GM10266 (cell line): Measurements from ENCODE around the gene NR3C1.

Source experiments
- DNase-seq: peaks from one replicate; pipeline ENCODE4 v3.0.0; 2012; ENCODE audit errors: extremely low spot score
- TF ChIP-seq, protein P1 (sequence below): IDR thresholded peaks from 2 replicates; pipeline ENCODE4 v1.5.1; 2012; ENCODE audit warnings: mild to moderate bottlenecking, low read depth; ENCODE audit not compliant: control insufficient read depth, insufficient read depth; ENCODE audit errors: missing control alignments

Gene NR3C1

GRCh38 chr5:143397302-143398052 lies 6.0 kb downstream of the NR3C1 start:
- TF ChIP-seq, protein P1, sequence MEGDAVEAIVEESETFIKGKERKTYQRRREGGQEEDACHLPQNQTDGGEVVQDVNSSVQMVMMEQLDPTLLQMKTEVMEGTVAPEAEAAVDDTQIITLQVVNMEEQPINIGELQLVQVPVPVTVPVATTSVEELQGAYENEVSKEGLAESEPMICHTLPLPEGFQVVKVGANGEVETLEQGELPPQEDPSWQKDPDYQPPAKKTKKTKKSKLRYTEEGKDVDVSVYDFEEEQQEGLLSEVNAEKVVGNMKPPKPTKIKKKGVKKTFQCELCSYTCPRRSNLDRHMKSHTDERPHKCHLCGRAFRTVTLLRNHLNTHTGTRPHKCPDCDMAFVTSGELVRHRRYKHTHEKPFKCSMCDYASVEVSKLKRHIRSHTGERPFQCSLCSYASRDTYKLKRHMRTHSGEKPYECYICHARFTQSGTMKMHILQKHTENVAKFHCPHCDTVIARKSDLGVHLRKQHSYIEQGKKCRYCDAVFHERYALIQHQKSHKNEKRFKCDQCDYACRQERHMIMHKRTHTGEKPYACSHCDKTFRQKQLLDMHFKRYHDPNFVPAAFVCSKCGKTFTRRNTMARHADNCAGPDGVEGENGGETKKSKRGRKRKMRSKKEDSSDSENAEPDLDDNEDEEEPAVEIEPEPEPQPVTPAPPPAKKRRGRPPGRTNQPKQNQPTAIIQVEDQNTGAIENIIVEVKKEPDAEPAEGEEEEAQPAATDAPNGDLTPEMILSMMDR, result no peak
- no peak for DNase-seq

DNA sequence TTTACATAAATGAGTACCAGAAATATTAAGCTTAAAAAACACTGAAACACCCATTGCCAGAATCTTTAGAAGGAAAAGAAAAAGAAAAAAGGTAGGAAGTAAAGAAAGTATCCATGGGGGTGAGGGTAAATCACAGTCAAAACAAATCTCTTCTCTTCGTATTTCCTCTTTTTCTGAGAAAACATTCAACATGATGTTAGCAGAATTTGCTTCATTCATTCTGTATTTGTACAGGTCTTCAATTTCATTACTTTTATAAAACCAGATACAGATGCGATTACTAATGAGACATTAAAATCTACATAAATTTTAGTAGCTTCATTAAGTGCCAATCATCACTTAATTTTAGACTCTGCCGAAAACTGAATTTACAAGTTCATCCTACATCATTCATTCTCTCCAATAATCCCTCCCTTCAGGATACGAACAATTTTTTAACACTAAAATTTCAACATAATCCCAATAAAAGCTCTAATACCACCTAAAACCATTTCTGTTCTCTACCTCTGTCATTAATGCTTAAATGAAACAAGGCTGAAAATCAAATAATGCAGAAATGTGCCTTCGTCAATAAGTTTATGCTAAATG lies 7.0 kb downstream of the NR3C1 start:
- TF ChIP-seq, protein P1, result no peak
- no peak for DNase-seq

DNA sequence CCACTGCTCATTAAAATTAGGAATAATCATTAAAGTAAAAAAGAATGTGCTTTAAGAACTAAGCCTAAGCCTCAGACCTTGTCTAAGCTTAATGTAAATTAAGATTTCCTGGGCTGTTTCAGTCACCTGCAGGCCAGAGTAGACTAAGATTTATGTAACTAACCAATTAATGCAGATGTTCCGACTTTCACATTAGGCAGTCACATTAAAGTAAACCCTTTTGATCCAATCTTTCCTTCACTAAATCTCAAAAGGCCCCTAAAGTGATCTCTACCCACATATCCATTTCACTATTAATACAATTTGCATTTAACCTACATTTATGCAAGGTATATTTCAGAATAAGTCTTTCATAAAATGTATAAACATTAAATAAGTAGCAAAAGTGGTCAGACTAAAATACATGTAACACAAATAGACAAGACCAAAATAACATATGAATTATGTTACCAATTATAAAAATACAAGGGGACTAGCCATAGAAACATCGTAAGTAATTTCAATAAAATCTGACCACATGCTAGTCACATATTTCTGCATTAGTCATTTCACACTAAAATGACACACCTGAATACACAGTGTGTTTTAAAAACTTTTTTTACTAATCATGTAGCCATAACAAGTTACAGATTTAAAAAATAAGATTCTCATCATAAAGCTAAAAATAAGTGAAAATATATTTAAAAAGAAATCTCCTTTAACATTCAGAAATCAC lies 7.7 kb downstream of the NR3C1 start:
- DNase-seq, result no peak

DNA sequence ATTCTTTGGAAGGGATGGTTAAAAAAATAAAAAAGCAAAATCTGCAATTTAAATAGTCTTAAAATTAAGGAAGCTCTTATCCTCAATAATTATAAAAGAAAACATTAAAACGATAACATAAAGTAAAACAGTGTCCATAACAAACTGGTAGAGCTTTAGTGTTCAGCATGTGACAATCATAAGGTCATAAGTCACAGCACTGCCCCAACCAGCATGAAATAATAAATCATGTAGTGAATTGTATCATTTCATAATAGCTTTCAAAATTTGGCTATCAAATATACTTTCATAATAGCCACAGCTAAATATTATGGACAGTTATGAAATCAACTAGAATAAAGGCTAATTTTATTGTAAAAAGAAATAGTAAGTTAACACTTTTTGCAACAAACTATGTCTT lies 10.0 kb downstream of the NR3C1 start:
- TF ChIP-seq, protein P1, result no peak

More for the DNA sequence above, 7.7 kb downstream of the NR3C1 start:
- TF ChIP-seq, protein P1, result no peak

GRCh38 chr5:143390941-143391340 lies 12.5 kb downstream of the NR3C1 start:
- DNase-seq, result no peak
- TF ChIP-seq, protein P1, result no peak

More for the DNA sequence above, 10.0 kb downstream of the NR3C1 start:
- DNase-seq, result no peak

GRCh38 chr5:143390258-143390657 lies 13.2 kb downstream of the NR3C1 start:
- DNase-seq, result no peak
- TF ChIP-seq, protein P1, result no peak
